IMR-90 (cell line): ENCODE results near the gene RFX2. TPM values are rescaled to one million over a fixed set of nuclear protein-coding genes. Genes with fewer than 3 reads are reported as not detected.
A peak's percentile ranks its signal among the peaks of the same experiment; 100 is the strongest.

Experiments
- ATAC-seq: fragments of 200-7000 bp; cut with Tn5 transposase; 2 replicates; pipeline ENCODE4 v1.9.1; 2020; ENCODE audit warnings: low read depth, mild to moderate bottlenecking, moderate library complexity
- BruUV-seq: library from RNA; stranded (reverse); fragments of 400-500 nt; replicated peaks from 2 replicates; lab custom pipeline; 2021; lab: Mats Ljungman, UMichigan
- CTCF ChIA-PET: fragments of 300-600 bp; formaldehyde crosslinking; extraction: SDS; loops from one replicate; lab custom pipeline; 2021; ENCODE audit warnings: antibody characterized with exemption; lab: Yijun Ruan, JAX
- POLR2A ChIA-PET: fragments of 300-600 bp; sonication (Branson Sonifier 250); formaldehyde crosslinking; loops from one replicate; lab custom pipeline; 2022; ENCODE audit warnings: antibody characterized with exemption; ENCODE audit not compliant: unreplicated experiment; lab: Charles Lee
- DNase-seq: peaks from one replicate; pipeline ENCODE4 v3.0.0; 2013
- H2AFZ ChIP-seq: replicated peaks from 2 replicates; pipeline ENCODE3; 2013; ENCODE audit warnings: low read length, mild to moderate bottlenecking; ENCODE audit not compliant: poor library complexity
- H2AK5ac ChIP-seq: 2 replicates; pipeline ENCODE4 v1.6.1; 2013; ENCODE audit warnings: low read depth, low read length, inconsistent platforms
- H2AK9ac ChIP-seq: replicated peaks from 2 replicates; pipeline ENCODE3; 2013; ENCODE audit warnings: mild to moderate bottlenecking, low read depth, low read length, moderate library complexity; ENCODE audit not compliant: poor library complexity
- H2BK120ac ChIP-seq: 2 replicates; pipeline ENCODE4 v1.6.1; 2013; ENCODE audit warnings: low read depth, low read length, inconsistent platforms
- H2BK15ac ChIP-seq: 3 replicates; pipeline ENCODE4 v1.6.1; 2013; ENCODE audit warnings: low read depth, low read length, inconsistent platforms
- H2BK20ac ChIP-seq: 2 replicates; pipeline ENCODE4 v1.6.1; 2013; ENCODE audit warnings: low read depth, mild to moderate bottlenecking, inconsistent platforms, low read length, moderate library complexity
- H2BK5ac ChIP-seq: 2 replicates; pipeline ENCODE4 v1.6.1; 2013; ENCODE audit warnings: mild to moderate bottlenecking, low read depth, low read length, inconsistent platforms; ENCODE audit not compliant: poor library complexity, severe bottlenecking
- H3K14ac ChIP-seq: replicated peaks from 2 replicates; pipeline ENCODE4 v1.6.1; 2013; ENCODE audit warnings: low read depth, low read length, inconsistent platforms
- H3K18ac ChIP-seq: 2 replicates; pipeline ENCODE4 v1.6.1; 2013; ENCODE audit warnings: low read depth, low read length, control low read depth
- H3K23ac ChIP-seq: 2 replicates; pipeline ENCODE4 v1.6.1; 2013; ENCODE audit warnings: low read depth, low read length, inconsistent platforms
- H3K27ac ChIP-seq: 2 replicates; pipeline ENCODE4 v1.5.1; 2013; ENCODE audit warnings: mild to moderate bottlenecking, control low read depth, low read length; ENCODE audit not compliant: insufficient read depth
- H3K27me3 ChIP-seq: 2 replicates; pipeline ENCODE4 v1.6.1; 2013; ENCODE audit warnings: low read length; ENCODE audit not compliant: control insufficient read depth, insufficient read depth
- H3K36me3 ChIP-seq: 2 replicates; pipeline ENCODE4 v1.6.1; 2013; ENCODE audit warnings: low read length, mixed read lengths; ENCODE audit not compliant: control insufficient read depth, insufficient read depth
- H3K4ac ChIP-seq: 2 replicates; pipeline ENCODE4 v1.6.1; 2013; ENCODE audit warnings: low read depth, low read length, inconsistent platforms
- H3K4me1 ChIP-seq: 2 replicates; pipeline ENCODE4 v1.6.1; 2013; ENCODE audit warnings: low read length, mixed read lengths; ENCODE audit not compliant: control insufficient read depth, insufficient read depth
- H3K4me2 ChIP-seq: 2 replicates; pipeline ENCODE4 v1.6.1; 2013; ENCODE audit warnings: low read depth, mild to moderate bottlenecking, control low read depth, low read length, moderate library complexity
- H3K4me3 ChIP-seq: 2 replicates; pipeline ENCODE4 v1.5.1; 2013; ENCODE audit warnings: low read depth, mild to moderate bottlenecking, control low read depth, low read length, moderate library complexity; ENCODE audit not compliant: insufficient read depth
- H3K56ac ChIP-seq: 2 replicates; pipeline ENCODE4 v1.6.1; 2013; ENCODE audit warnings: low read length, inconsistent platforms; ENCODE audit not compliant: insufficient read depth; ENCODE audit errors: extremely low read depth
- H3K79me1 ChIP-seq, 2 experiments: 2 replicates each; pipeline ENCODE4 v1.6.1; 2013; ENCODE audit warnings: low read length in 2 of 2, inconsistent platforms in 1 of 2, low read depth in 1 of 2
- H3K9ac ChIP-seq: 2 replicates; pipeline ENCODE4 v1.6.1; 2013; ENCODE audit warnings: low read depth, low read length, control low read depth
- H3K9me1 ChIP-seq: 2 replicates; pipeline ENCODE4 v1.6.1; 2013; ENCODE audit warnings: low read length, inconsistent platforms; ENCODE audit not compliant: insufficient read depth
- H3K9me3 ChIP-seq: 2 replicates; pipeline ENCODE4 v1.6.1; 2013; ENCODE audit warnings: low read length; ENCODE audit not compliant: control insufficient read depth, insufficient read depth
- H4K20me1 ChIP-seq: 2 replicates; pipeline ENCODE4 v1.6.1; 2013; ENCODE audit warnings: low read length, inconsistent platforms; ENCODE audit not compliant: insufficient read depth
- H4K5ac ChIP-seq: 2 replicates; pipeline ENCODE4 v1.6.1; 2013; ENCODE audit warnings: mild to moderate bottlenecking, low read depth, low read length, control low read depth
- H4K8ac ChIP-seq, 2 experiments: 2 replicates each; pipeline ENCODE4 v1.6.1; 2013; ENCODE audit warnings: low read depth in 2 of 2, low read length in 2 of 2, control low read depth in 1 of 2, inconsistent platforms in 1 of 2
- H4K91ac ChIP-seq: 2 replicates; pipeline ENCODE4 v1.6.1; 2013; ENCODE audit warnings: low read depth, low read length, inconsistent platforms; ENCODE audit not compliant: insufficient read depth
- BHLHE40 ChIP-seq: fragments of 150-350 bp; IDR thresholded peaks from 2 replicates; pipeline ENCODE4 v1.6.1; 2016; ENCODE audit warnings: mild to moderate bottlenecking, low read depth, low read length
- CEBPB ChIP-seq: IDR thresholded peaks from 2 replicates; pipeline ENCODE4 v1.6.1; 2012; ENCODE audit warnings: low read depth, low read length, improper control_type of control experiment
- CTCF ChIP-seq: conservative IDR thresholded peaks from 2 replicates; pipeline ENCODE4 v1.5.1; 2012; ENCODE audit warnings: mild to moderate bottlenecking, low read depth, low read length, improper control_type of control experiment
- ELK1 ChIP-seq: fragments of 150-350 bp; IDR thresholded peaks from 2 replicates; pipeline ENCODE4 v1.6.1; 2016; ENCODE audit warnings: low read depth, mild to moderate bottlenecking, low read length, moderate library complexity, borderline replicate concordance
- FOS ChIP-seq: fragments of 150-350 bp; IDR thresholded peaks from 2 replicates; pipeline ENCODE4 v1.6.1; 2016; ENCODE audit warnings: low read depth, low read length
- MAFK ChIP-seq: IDR thresholded peaks from 2 replicates; pipeline ENCODE4 v1.6.1; 2012; ENCODE audit warnings: low read depth, low read length, improper control_type of control experiment
- MAZ ChIP-seq: IDR thresholded peaks from 2 replicates; pipeline ENCODE4 v1.6.1; 2012; ENCODE audit warnings: low read depth, mild to moderate bottlenecking, low read length, improper control_type of control experiment, moderate library complexity, borderline replicate concordance
- MXI1 ChIP-seq: IDR thresholded peaks from 2 replicates; pipeline ENCODE4 v1.6.1; 2012; ENCODE audit warnings: low read depth, mild to moderate bottlenecking, low read length, moderate library complexity, borderline replicate concordance
- NFE2L2 ChIP-seq: fragments of 150-350 bp; IDR thresholded peaks from 2 replicates; pipeline ENCODE4 v1.6.1; 2016; ENCODE audit warnings: low read depth, mild to moderate bottlenecking, low read length
- POLR2A ChIP-seq: IDR thresholded peaks from 2 replicates; pipeline ENCODE4 v1.6.1; 2012; ENCODE audit warnings: mild to moderate bottlenecking, low read depth, low read length
- RAD21 ChIP-seq: IDR thresholded peaks from 2 replicates; pipeline ENCODE4 v1.6.1; 2012; ENCODE audit warnings: low read length, improper control_type of control experiment
- RCOR1 ChIP-seq: IDR thresholded peaks from 2 replicates; pipeline ENCODE4 v1.6.1; 2012; ENCODE audit warnings: mild to moderate bottlenecking, low read length, improper control_type of control experiment; ENCODE audit not compliant: insufficient replicate concordance
- RFX5 ChIP-seq: IDR thresholded peaks from 2 replicates; pipeline ENCODE4 v1.8.0; 2012; ENCODE audit warnings: low read depth, mild to moderate bottlenecking, low read length, moderate library complexity
- SMC3 ChIP-seq: fragments of 150-350 bp; IDR thresholded peaks from 2 replicates; pipeline ENCODE4 v1.6.1; 2016; ENCODE audit warnings: low read depth, mild to moderate bottlenecking, antibody characterized with exemption, low read length, moderate library complexity
- WGBS, 2 experiments: methylation state at CpG; one replicate each; pipeline versions ENCODE4 v1.1.5 to v1.1.7; 2013; ENCODE audit warnings: missing lambda C conversion rate in 2 of 2; ENCODE audit not compliant: insufficient read length in 1 of 2; ENCODE audit errors: extremely low coverage in 2 of 2; 5-methylcytosine and 5-hydroxymethylcytosine counted together
- dilution Hi-C: fragments of 300-500 bp; cut with HindIII; formaldehyde crosslinking; loops from one replicate; pipeline ENCODE4 v1.14.3; 2018; ENCODE audit warnings: low sequenced_read_pairs; ENCODE audit not compliant: unreplicated experiment
- in situ Hi-C: fragments of 300-500 bp; cut with MboI; formaldehyde crosslinking; loops from 3 replicates; pipeline ENCODE4 v1.14.3; 2019; ENCODE audit warnings: low sequenced_read_pairs, inconsistent platforms, mixed read lengths
- intact Hi-C: fragments of 100-400 bp; cut with micrococcal nuclease; formaldehyde crosslinking; loops from 2 replicates; pipeline ENCODE4 v1.10.0; 2022
- polyA plus RNA-seq, 3 experiments: library from polyadenylated mRNA; depleted of rRNA; stranded (reverse); fragments of >200 nt; gene quantifications; 2 replicates each; pipeline ENCODE4 v1.2.3, GENCODE V29; 2012; ENCODE audit warnings: low replicate concordance in 1 of 3
- total RNA-seq: library from RNA; depleted of rRNA; stranded (reverse); fragments of >200 nt; gene quantifications from 2 replicates; pipeline ENCODE4 v1.2.3, GENCODE V29; 2012

Gene RFX2
- total and polyA plus RNA-seq, 2 of the 4 experiments (the other 2 are of a cell fraction) = 2.2 to 4.9 TPM

GRCh38 chr19:5988517-5989387 lies 121.5 kb downstream of the RFX2 start:
- 86% methylated on average over 1 of the region's 8 CpGs; no CpG with 5 or more reads in 1 of the 2 experiments for WGBS, 2 experiments
- peak; percentile 25 for DNase-seq
- CTCF ChIA-PET = interaction anchor here (0.8 to 1.2 kb wide), 2 partner anchors 59 to 137 kb away, joined by 3 to 4 read pairs; no protein-coding TSS in a partner anchor

More at GRCh38 chr19:5988517-5989387, 121.5 kb downstream of the RFX2 start:
- Histone ChIP-seq H4K91ac (no peak overlapping the region), H2AFZ (peak overlapping the region; percentile 14), H3K14ac (no peak overlapping the region), H3K4me2 (no peak overlapping the region), H3K79me1 (0 out of 4 replicates have a peak, but pooled peaks cover 0 to 5% of the 10 kb centered on the region in 2 experiments), H3K27me3 (no peaks in the 10 kb centered on the region), H4K8ac (no peak overlapping the region), H2BK20ac (no peak overlapping the region), H3K9me3 (no peaks in the 10 kb centered on the region), H4K5ac (no peak overlapping the region), H3K27ac (no peak overlapping the region), H3K4me3 (no peak overlapping the region), H3K56ac (no peak overlapping the region), H2BK120ac (no peak overlapping the region), H3K23ac (no peak overlapping the region), H3K4ac (no peak overlapping the region), H3K9me1 (peaks cover 13% of the 10 kb centered on the region; the same call in 1 of the 2 replicates), H2BK5ac (no peak overlapping the region), H2BK15ac (no peak overlapping the region), H2AK9ac (no peak overlapping the region), H3K36me3 (no peaks in the 10 kb centered on the region), H3K4me1 (peaks cover 14% of the 10 kb centered on the region), H3K9ac (no peak overlapping the region), H2AK5ac (peak overlapping the region; percentile 40; the same call in 1 of the 2 replicates), H3K18ac (no peak overlapping the region), H4K20me1 (no peaks in the 10 kb centered on the region)
- intact Hi-C loops = loop anchor here (2.0 to 5.0 kb wide), 2 partner anchors 34 to 119 kb away; no protein-coding TSS in a partner anchor
- dilution Hi-C loops = no loop called here
- POLR2A ChIA-PET = no interaction called here
- no TSS peak for BruUV-seq
- no peak for TF ChIP-seq MXI1
- no peak for TF ChIP-seq RFX5
- TF ChIP-seq RCOR1 = no peak
- TF ChIP-seq ELK1 = no peak
- TF ChIP-seq NFE2L2 = no peak
- TF ChIP-seq RAD21 = no peak
- TF ChIP-seq POLR2A = no peak
- no peak for TF ChIP-seq FOS
- TF ChIP-seq SMC3 = no peak
- no peak for TF ChIP-seq MAFK
- no peak for TF ChIP-seq CTCF
- TF ChIP-seq BHLHE40 = no peak
- no peak for TF ChIP-seq CEBPB
- no peak for TF ChIP-seq MAZ
- in situ Hi-C loops = loop anchor here (10.0 kb wide), 1 partner anchor 136 kb away; no protein-coding TSS in a partner anchor
- peak; percentile 18; the same call in 1 of the 2 replicates for ATAC-seq
